T-helper 2 cell (primary cell): ENCODE data around the gene NMB.
"Not testable (repeated sequence)": the region's sequence is repeated elsewhere in the genome, so short reads cannot be mapped to it uniquely, and the experiment has no call there.

ENCODE experiments used
- DNase-seq, 5 experiments: peaks; one replicate each; pipeline versions ENCODE4 v3.0.0 to v3.0.0-alpha.2; 2012 to 2022

The NMB gene

GRCh38 chr15:84654689-84655453, 3.1 kb downstream of the NMB start:
- DNase-seq = peak; percentile 36 to 91 (median 65)

GRCh38 chr15:84653910-84654688, 3.9 kb downstream of the NMB start, which contains the start of gene WDR73:
TSS of gene WDR73 (minus strand) at chr15:84654283. CDS start at chr15:84654274, 9 bp downstream.
- DNase-seq = peak; percentile 94 to 97 (median 97)

GRCh38 chr15:84653584-84653909, 4.5 kb downstream of the NMB start:
- no peak for DNase-seq

GRCh38 chr15:84649706-84650105, 8.3 kb downstream of the NMB start:
- DNase-seq = no peak

GRCh38 chr15:84648539-84648938, 9.5 kb downstream of the NMB start:
- no peak for DNase-seq

GRCh38 chr15:84647726-84648125, 10.3 kb downstream of the NMB start:
- DNase-seq = no peak

- no peak for DNase-seq
These were observed 12.0 kb downstream of the NMB start for GRCh38 chr15:84645997-84646396.

- no peak for DNase-seq
These were observed 12.5 kb downstream of the NMB start for GRCh38 chr15:84645496-84645895.

GRCh38 chr15:84643838-84644237, 14.2 kb downstream of the NMB start:
- DNase-seq = no peak

GRCh38 chr15:84642640-84643039, 15.4 kb downstream of the NMB start:
- not testable (repeated sequence) for DNase-seq

GRCh38 chr15:84641871-84642270, 16.1 kb downstream of the NMB start:
- not testable (repeated sequence) for DNase-seq

- DNase-seq = peak in 1 of 5 experiments; percentile 28
These were observed 19.9 kb downstream of the NMB start for GRCh38 chr15:84638103-84638502.

- no peak for DNase-seq
These were observed 23.7 kb downstream of the NMB start for GRCh38 chr15:84634228-84634837.

GRCh38 chr15:84633311-84634227, 24.4 kb downstream of the NMB start:
- DNase-seq = peak; percentile 34 to 78 (median 54)

GRCh38 chr15:84631706-84632272, 26.2 kb downstream of the NMB start:
- peak in 1 of 5 experiments; percentile 27 for DNase-seq

GRCh38 chr15:84629033-84629432, 29.0 kb downstream of the NMB start:
- DNase-seq = no peak

- no peak for DNase-seq
These were observed 32.9 kb downstream of the NMB start for GRCh38 chr15:84625123-84625522.

GRCh38 chr15:84624359-84624758, 33.6 kb downstream of the NMB start:
- DNase-seq = no peak

GRCh38 chr15:84621358-84621979, 36.5 kb downstream of the NMB start:
- DNase-seq = no peak

GRCh38 chr15:84620626-84621025, 37.4 kb downstream of the NMB start:
- DNase-seq = no peak

- DNase-seq = no peak
These were observed 41.8 kb downstream of the NMB start for GRCh38 chr15:84616235-84616634.

- DNase-seq = no peak
These were observed 46.4 kb downstream of the NMB start for GRCh38 chr15:84611631-84612030.
